ENCODE data around the gene LRRC42.
"Not testable (repeated sequence)": the region's sequence is repeated elsewhere in the genome, so short reads cannot be mapped to it uniquely, and the experiment has no call there.

Gene LRRC42

GRCh38 chr1:53968125-53968513 is 22.0 kb downstream of the LRRC42 start:
- no peak for DNase-seq (ENCODE audit: low read depth)
- H3K4me3 ChIP-seq (ENCODE audit: low read length), result no peak overlapping the region
- TF ChIP-seq, protein P1, sequence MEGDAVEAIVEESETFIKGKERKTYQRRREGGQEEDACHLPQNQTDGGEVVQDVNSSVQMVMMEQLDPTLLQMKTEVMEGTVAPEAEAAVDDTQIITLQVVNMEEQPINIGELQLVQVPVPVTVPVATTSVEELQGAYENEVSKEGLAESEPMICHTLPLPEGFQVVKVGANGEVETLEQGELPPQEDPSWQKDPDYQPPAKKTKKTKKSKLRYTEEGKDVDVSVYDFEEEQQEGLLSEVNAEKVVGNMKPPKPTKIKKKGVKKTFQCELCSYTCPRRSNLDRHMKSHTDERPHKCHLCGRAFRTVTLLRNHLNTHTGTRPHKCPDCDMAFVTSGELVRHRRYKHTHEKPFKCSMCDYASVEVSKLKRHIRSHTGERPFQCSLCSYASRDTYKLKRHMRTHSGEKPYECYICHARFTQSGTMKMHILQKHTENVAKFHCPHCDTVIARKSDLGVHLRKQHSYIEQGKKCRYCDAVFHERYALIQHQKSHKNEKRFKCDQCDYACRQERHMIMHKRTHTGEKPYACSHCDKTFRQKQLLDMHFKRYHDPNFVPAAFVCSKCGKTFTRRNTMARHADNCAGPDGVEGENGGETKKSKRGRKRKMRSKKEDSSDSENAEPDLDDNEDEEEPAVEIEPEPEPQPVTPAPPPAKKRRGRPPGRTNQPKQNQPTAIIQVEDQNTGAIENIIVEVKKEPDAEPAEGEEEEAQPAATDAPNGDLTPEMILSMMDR (conservative IDR thresholded peaks at IDR 0.05; ENCODE audit: low read length), result no peak

GRCh38 chr1:53969323-53969722 is 23.2 kb downstream of the LRRC42 start:
- not testable (repeated sequence) for H3K4me3 ChIP-seq (ENCODE audit: low read length); DNase-seq (ENCODE audit: low read depth)

- H3K4me3 ChIP-seq (ENCODE audit: low read length), result no peak overlapping the region
- no peak for DNase-seq (ENCODE audit: low read depth)
- TF ChIP-seq, protein P1 (conservative IDR thresholded peaks at IDR 0.05; ENCODE audit: low read length), result no peak
Observed at GRCh38 chr1:53971718-53972117, 25.6 kb downstream of the LRRC42 start.

DNA sequence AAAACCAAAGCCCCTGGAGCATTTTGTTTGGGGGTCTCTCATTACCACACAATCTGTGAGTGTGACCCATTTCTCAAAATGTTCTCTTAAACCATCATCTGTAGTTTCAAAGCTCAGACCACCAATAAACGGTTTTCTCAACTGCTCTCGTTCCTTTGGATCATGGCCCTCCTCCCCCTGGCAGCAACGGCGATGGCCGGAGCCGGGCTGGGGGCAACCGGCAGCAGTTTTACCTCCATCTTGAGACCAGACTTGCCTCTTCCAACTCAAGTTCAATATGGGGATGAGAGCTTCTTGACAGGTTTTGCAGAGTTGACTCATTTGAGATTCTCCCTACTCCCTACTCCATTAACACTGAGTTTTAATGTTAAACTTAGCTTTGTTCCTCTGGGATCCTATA is 29.7 kb downstream of the LRRC42 start:
- TF ChIP-seq, protein P1 (conservative IDR thresholded peaks at IDR 0.05; ENCODE audit: low read length), result no peak
- no peak for DNase-seq (ENCODE audit: low read depth)
- H3K4me3 ChIP-seq (ENCODE audit: low read length), result no peak overlapping the region

DNA sequence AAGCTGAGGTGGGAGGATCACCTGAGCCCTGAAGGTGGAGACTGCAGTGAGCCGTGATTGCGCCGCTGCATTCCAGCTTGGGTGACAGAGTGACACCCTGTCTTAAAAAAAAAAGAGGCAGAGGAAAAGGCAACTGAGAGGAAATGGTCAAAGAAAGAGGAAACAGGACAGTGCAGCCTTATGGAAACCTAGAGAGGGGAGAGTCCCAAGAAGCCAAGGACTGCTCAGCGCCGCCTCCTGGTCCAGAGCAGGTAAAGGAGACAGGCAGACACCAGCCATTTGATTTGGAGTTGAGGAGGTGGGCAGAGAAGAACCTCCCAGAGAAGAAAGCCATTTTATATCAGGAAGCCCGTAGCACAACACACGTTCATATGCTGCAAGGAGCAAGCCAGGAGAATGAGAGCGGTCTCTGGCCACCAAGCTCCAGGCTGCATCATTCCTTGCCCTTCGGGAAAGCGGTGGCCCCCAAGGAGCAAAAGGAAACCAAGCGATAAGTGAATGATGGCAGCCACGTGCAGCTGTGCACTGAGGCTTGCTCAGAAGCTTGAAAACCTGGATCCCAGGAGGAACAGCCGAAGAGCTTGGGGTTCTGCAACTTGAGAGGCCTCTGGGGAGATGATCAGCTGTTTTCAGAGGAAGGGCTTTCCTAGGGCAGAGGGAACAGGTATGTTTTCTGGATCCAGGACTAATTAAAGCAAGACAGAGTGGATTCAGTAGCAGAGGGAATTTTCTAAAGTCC is 33.7 kb downstream of the LRRC42 start:
- DNase-seq (ENCODE audit: low read depth), result no peak
- no peak overlapping the region for H3K4me3 ChIP-seq (ENCODE audit: low read length)
- TF ChIP-seq, protein P1 (conservative IDR thresholded peaks at IDR 0.05; ENCODE audit: low read length), result no peak

GRCh38 chr1:53981220-53981619 is 35.1 kb downstream of the LRRC42 start:
- no peak for DNase-seq (ENCODE audit: low read depth)
- H3K4me3 ChIP-seq (ENCODE audit: low read length), result no peak overlapping the region
- TF ChIP-seq, protein P1 (conservative IDR thresholded peaks at IDR 0.05; ENCODE audit: low read length), result no peak

DNA sequence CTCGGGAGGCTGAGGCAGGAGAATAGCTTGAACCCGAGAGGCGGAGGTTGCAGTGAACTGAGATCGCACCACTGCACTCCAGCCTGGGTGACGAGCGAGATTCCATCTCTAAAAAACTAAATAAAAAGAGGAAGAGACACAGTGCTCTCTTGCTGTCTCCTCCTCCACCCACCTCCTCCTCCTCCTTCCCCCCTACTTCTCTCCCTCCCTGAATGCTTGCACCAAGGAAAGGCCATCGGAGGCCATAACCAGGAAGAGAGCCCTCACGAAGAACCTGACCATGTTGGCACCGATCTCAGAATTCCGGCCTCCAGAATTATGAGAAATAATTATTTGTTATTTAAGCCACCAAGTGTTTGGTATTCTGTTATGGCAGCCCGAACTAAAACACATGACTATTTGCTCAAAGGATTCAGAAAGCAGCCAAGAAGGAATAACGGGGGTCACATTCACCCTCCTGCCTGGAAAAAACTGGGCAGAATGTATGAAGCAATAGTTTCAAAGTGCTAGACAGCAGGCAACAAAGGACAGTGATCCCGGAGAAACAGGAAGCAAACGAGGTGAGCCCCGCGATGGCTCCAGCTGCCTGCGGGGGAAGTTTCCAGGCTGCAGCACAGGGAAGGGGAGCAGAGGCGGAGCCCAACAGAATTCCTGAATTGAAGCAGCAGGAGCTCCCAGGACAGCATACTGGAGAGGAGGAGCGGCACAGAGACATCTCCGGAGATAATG is 36.0 kb downstream of the LRRC42 start:
- TF ChIP-seq, protein P1 (conservative IDR thresholded peaks at IDR 0.05; ENCODE audit: low read length), result no peak
- peak overlapping the region; percentile 53 for H3K4me3 ChIP-seq (ENCODE audit: low read length)
- peak; percentile 54 for DNase-seq (ENCODE audit: low read depth)

Data from AG10803 (cell line).